ENCODE data around the gene MRPL23. TPM values are rescaled to one million over a fixed set of nuclear protein-coding genes. Genes with fewer than 3 reads are reported as not detected.

The MRPL23 gene
- total and polyA plus RNA-seq, 2 of the 13 experiments (the other 11 are each of a cell fraction or from before 2014, with no cell fraction given), result 67.8 to 123 TPM

GRCh38 chr11:1958367-1958766 lies 11.2 kb downstream of the MRPL23 start:
- no peak for ATAC-seq
- ChIA-PET CTCF (ENCODE audit: low intra/inter-chr PET ratio, low total read pairs) (no interaction called here), POLR2A (interaction anchor here (1.5 to 26.2 kb wide), 2 partner anchors 11 to 29 kb away, joined by 5 to 720 read pairs; no protein-coding TSS in a partner anchor)
- DNase-seq (ENCODE audit: low spot score), result no peak
- H4K20me1 ChIP-seq (ENCODE audit: insufficient read depth, low read length), result no peaks in the 10 kb centered on the region
- H3K9me3 ChIP-seq (ENCODE audit: low read length), result no peaks in the 10 kb centered on the region
- no peaks in the 10 kb centered on the region for H3K4me1 ChIP-seq (ENCODE audit: insufficient read depth, low read length)
- no peak overlapping the region for H3K4me2 ChIP-seq (ENCODE audit: low read depth, low read length)
- H3K4me3 ChIP-seq (replicated peaks in 1 of 3; ENCODE audit: insufficient read depth in 1 of 3, low read depth in 2 of 3, low read length in 3 of 3), result no peak overlapping the region
- no peaks in the 10 kb centered on the region for H3K36me3 ChIP-seq (replicated peaks in 1 of 2; ENCODE audit: control insufficient read depth in 1 of 2, insufficient read depth in 2 of 2, low read length in 2 of 2)
- no peak overlapping the region for H3K9ac ChIP-seq (ENCODE audit: insufficient read depth, low read depth, low read length)
- intact Hi-C loops (cut with micrococcal nuclease; ENCODE audit: unreplicated experiment), result no loop called here
- no peak overlapping the region for H2AFZ ChIP-seq (ENCODE audit: low read length)
- H3K27ac ChIP-seq (ENCODE audit: extremely low read length, insufficient read depth, low read length), result no peak overlapping the region
- in situ Hi-C loops (cut with HindIII; ENCODE audit: extremely low pct_ligation_motif_present, low pct_unique_long_range_greater_than_20kb), result no loop called here
- TF ChIP-seq TOPORS (CRISPR knock-in tag; IDR thresholded peaks at IDR 0.05), result no peak
- TF ChIP-seq MATR3 (CRISPR knock-in tag; IDR thresholded peaks at IDR 0.05), result no peak
- no CpG with 5 or more reads among the region's 18 CpGs for WGBS (ENCODE audit: low lambda C conversion rate)
- H3K79me2 ChIP-seq (ENCODE audit: insufficient read depth, low read length), result no peaks in the 10 kb centered on the region
- no TSS peak for BruUV-seq (replicated peaks)
- no peaks in the 10 kb centered on the region for H3K27me3 ChIP-seq (ENCODE audit: control insufficient read depth in 1 of 2, insufficient read depth in 2 of 2, low read length in 2 of 2)
- FAIRE-seq, result no peak

DNA sequence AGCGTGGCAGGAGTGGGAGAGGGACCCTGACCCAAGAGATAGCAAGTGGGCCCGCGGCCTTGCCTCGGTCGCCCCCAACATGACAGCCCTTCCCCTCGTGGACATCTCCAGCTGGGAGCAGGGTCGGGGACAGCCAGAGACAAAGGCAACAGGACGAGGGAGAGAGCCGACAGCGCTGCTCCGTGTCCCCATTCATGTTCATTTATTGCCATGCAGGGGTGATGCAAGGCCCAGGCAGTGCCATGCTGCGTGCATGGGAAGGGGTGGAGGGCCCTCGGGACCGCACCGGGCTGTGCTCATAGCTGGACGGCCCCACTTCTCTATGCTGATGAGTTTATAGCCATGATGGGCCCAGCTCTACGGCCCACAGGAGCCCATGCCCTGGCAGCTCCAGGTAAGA lies 12.7 kb downstream of the MRPL23 start:
- H3K27ac ChIP-seq (ENCODE audit: extremely low read length, insufficient read depth, low read length), result no peak overlapping the region
- no peak for TF ChIP-seq ZMAT3 (CRISPR knock-in tag; conservative IDR thresholded peaks at IDR 0.05)
- TF ChIP-seq DDIT3 (CRISPR knock-in tag; IDR thresholded peaks at IDR 0.05), result no peak
- TF ChIP-seq HMG20B (CRISPR knock-in tag; conservative IDR thresholded peaks at IDR 0.05), result no peak
- TF ChIP-seq ZNF660 (CRISPR knock-in tag; IDR thresholded peaks at IDR 0.05; ENCODE audit: borderline replicate concordance, low read depth), result no peak
- TF ChIP-seq ZNF281 (CRISPR knock-in tag; IDR thresholded peaks at IDR 0.05; ENCODE audit: borderline replicate concordance), result no peak
- TF ChIP-seq U2AF2 (IDR thresholded peaks at IDR 0.05; ENCODE audit: low read depth, low read length), result no peak
- TF ChIP-seq MYPOP (CRISPR knock-in tag; IDR thresholded peaks at IDR 0.05), result no peak
- no peak for TF ChIP-seq GABPA (IDR thresholded peaks at IDR 0.05; ENCODE audit: low read depth, low read length)
- TF ChIP-seq GABPA (CRISPR knock-in tag; IDR thresholded peaks at IDR 0.05; ENCODE audit: low read depth), result no peak
- no peak for TF ChIP-seq ZNF354B (CRISPR knock-in tag; IDR thresholded peaks at IDR 0.05)
- no peak for TF ChIP-seq ZNF256 (CRISPR knock-in tag; conservative IDR thresholded peaks at IDR 0.05)
- TF ChIP-seq ZNF160 (CRISPR knock-in tag; IDR thresholded peaks at IDR 0.05), result no peak
- no peaks in the 10 kb centered on the region for H3K27me3 ChIP-seq (ENCODE audit: control insufficient read depth in 1 of 2, insufficient read depth in 2 of 2, low read length in 2 of 2)
- in situ Hi-C loops (cut with HindIII; ENCODE audit: extremely low pct_ligation_motif_present, low pct_unique_long_range_greater_than_20kb) (no loop called here), intact Hi-C loops (cut with micrococcal nuclease; ENCODE audit: unreplicated experiment) (no loop called here)
- H3K9ac ChIP-seq (ENCODE audit: insufficient read depth, low read depth, low read length), result no peak overlapping the region
- no peaks in the 10 kb centered on the region for H4K20me1 ChIP-seq (ENCODE audit: insufficient read depth, low read length)
- H3K79me2 ChIP-seq (ENCODE audit: insufficient read depth, low read length), result no peaks in the 10 kb centered on the region
- DNase-seq (ENCODE audit: low spot score), result no peak
- no peak overlapping the region for H2AFZ ChIP-seq (ENCODE audit: low read length)
- H3K4me3 ChIP-seq (replicated peaks in 1 of 3; ENCODE audit: insufficient read depth in 1 of 3, low read depth in 2 of 3, low read length in 3 of 3), result no peak overlapping the region
- H3K4me1 ChIP-seq (ENCODE audit: insufficient read depth, low read length), result no peaks in the 10 kb centered on the region
- ChIA-PET POLR2A (interaction anchor here (26.2 kb wide), 1 partner anchor 27 kb away, joined by 720 read pairs; no protein-coding TSS in a partner anchor), CTCF (ENCODE audit: low intra/inter-chr PET ratio, low total read pairs) (no interaction called here)
- BruUV-seq (replicated peaks), result no TSS peak
- H3K36me3 ChIP-seq (replicated peaks in 1 of 2; ENCODE audit: control insufficient read depth in 1 of 2, insufficient read depth in 2 of 2, low read length in 2 of 2), result no peaks in the 10 kb centered on the region
- WGBS (ENCODE audit: low lambda C conversion rate), result no CpG with 5 or more reads among the region's 17 CpGs
- FAIRE-seq, result no peak
- H3K9me3 ChIP-seq (ENCODE audit: low read length), result no peaks in the 10 kb centered on the region
- H3K4me2 ChIP-seq (ENCODE audit: low read depth, low read length), result no peak overlapping the region
- no peak for ATAC-seq

Measured in HepG2 (cell line).